Loucy (cell line): Measurements from ENCODE around the gene SLC4A5.

Source experiments
- H2AFZ ChIP-seq: fragments of 200-600 bp; sonication (generic); 2 replicates; pipeline ENCODE4 v1.6.0; 2016; ENCODE audit warnings: antibody characterized with exemption, mild to moderate bottlenecking, low read length, moderate library complexity
- H3F3A ChIP-seq: fragments of 200-600 bp; 2 replicates; pipeline ENCODE4 v1.6.0; 2016; ENCODE audit warnings: antibody characterized with exemption, low read depth, mild to moderate bottlenecking
- H3K27me3 ChIP-seq: fragments of 200-600 bp; sonication (generic); 2 replicates; pipeline ENCODE4 v1.6.1; 2014; ENCODE audit warnings: low read length, mild to moderate bottlenecking; ENCODE audit not compliant: insufficient read depth, poor library complexity, severe bottlenecking
- H3K36me3 ChIP-seq: fragments of 200-600 bp; sonication (generic); 2 replicates; pipeline ENCODE4 v1.6.1; 2016; ENCODE audit warnings: low read length; ENCODE audit not compliant: insufficient read depth
- H3K4me1 ChIP-seq: fragments of 200-600 bp; sonication (generic); 2 replicates; pipeline ENCODE4 v1.5.1; 2014; ENCODE audit warnings: low read length, mild to moderate bottlenecking; ENCODE audit not compliant: insufficient read depth, poor library complexity, severe bottlenecking
- H3K4me2 ChIP-seq: fragments of 200-600 bp; sonication (generic); 2 replicates; pipeline ENCODE4 v1.6.0; 2014; ENCODE audit warnings: antibody characterized with exemption, low read length, low read depth, mild to moderate bottlenecking; ENCODE audit not compliant: poor library complexity, severe bottlenecking
- H3K4me3 ChIP-seq: fragments of 200-600 bp; sonication (generic); 2 replicates; pipeline ENCODE4 v1.5.1; 2014; ENCODE audit warnings: low read length, mild to moderate bottlenecking, mixed read lengths; ENCODE audit not compliant: poor library complexity, severe bottlenecking
- H3K79me2 ChIP-seq: fragments of 200-600 bp; sonication (generic); 2 replicates; pipeline ENCODE4 v1.6.1; 2014; ENCODE audit warnings: low read length; ENCODE audit not compliant: insufficient read depth
- H3K9ac ChIP-seq: fragments of 200-600 bp; sonication (generic); 2 replicates; pipeline ENCODE4 v1.6.0; 2014; ENCODE audit warnings: mild to moderate bottlenecking, low read depth, low read length, moderate library complexity; ENCODE audit not compliant: poor library complexity, severe bottlenecking
- H3K9me2 ChIP-seq: fragments of 200-600 bp; sonication (generic); replicated peaks from 2 replicates; pipeline ENCODE4 v1.6.1; 2016; ENCODE audit warnings: low read depth, low read length, mixed read lengths
- H3K9me3 ChIP-seq: fragments of 200-600 bp; sonication (generic); 2 replicates; pipeline ENCODE4 v1.6.1; 2014; ENCODE audit warnings: mild to moderate bottlenecking, antibody characterized with exemption, low read length, low read depth; ENCODE audit not compliant: insufficient read depth
- H4K20me1 ChIP-seq: fragments of 200-600 bp; sonication (generic); 2 replicates; pipeline ENCODE4 v1.6.0; 2014; ENCODE audit warnings: antibody characterized with exemption, low read length, mild to moderate bottlenecking; ENCODE audit not compliant: insufficient read depth, poor library complexity, severe bottlenecking
- CTCF ChIP-seq: fragments of 200-600 bp; sonication (generic); conservative IDR thresholded peaks from 2 replicates; pipeline ENCODE4 v1.5.1; 2014; ENCODE audit warnings: mild to moderate bottlenecking, antibody characterized with exemption, low read length
- EZH2phosphoT487 ChIP-seq: fragments of 200-600 bp; IDR thresholded peaks from 2 replicates; pipeline ENCODE4 v1.6.1; 2018; ENCODE audit warnings: antibody characterized with exemption, mild to moderate bottlenecking, moderate library complexity, borderline replicate concordance

Gene SLC4A5

GRCh38 chr2:74385396-74385795 is 42.2 kb upstream of the SLC4A5 start:
- Histone ChIP-seq H3K4me3 (no peak overlapping the region), H3K79me2 (peaks cover 53% of the 10 kb centered on the region)

DNA sequence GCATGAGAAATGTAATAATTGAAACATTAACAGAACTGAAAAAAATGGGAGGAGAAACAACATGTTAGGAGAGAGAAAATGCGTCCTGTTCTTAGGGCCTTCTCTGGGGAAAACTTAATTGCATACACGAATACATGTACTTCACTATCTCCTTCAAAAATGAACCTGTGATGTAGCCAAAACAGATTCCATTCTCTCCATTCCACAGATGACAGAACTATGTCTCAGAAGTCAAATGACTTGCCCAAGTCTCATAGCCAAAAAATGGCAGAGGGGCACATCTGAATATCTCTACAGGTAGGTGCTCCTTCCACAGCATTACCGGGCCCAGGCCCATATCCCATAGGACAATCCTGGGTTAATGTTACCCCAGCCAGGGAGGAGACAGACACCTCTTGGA is 40.8 kb upstream of the SLC4A5 start:
- Histone ChIP-seq H3K79me2 (peaks cover 52% of the 10 kb centered on the region; the same call in 1 of the 2 replicates), H3K9ac (no peak overlapping the region)
- TF ChIP-seq CTCF (no peak), EZH2phosphoT487 (no peak)

More at GRCh38 chr2:74385396-74385795, 42.2 kb upstream of the SLC4A5 start:
- peaks cover 16% of the 10 kb centered on the region for H4K20me1 ChIP-seq
- H3K4me1 ChIP-seq: peaks cover 36% of the 10 kb centered on the region
- H3K9me2 ChIP-seq: no peaks in the 10 kb centered on the region
- no peaks in the 10 kb centered on the region for H3F3A ChIP-seq
- H3K36me3 ChIP-seq: no peaks in the 10 kb centered on the region; the same call in 1 of the 2 replicates
- no peak overlapping the region for H3K4me2 ChIP-seq
- no peak overlapping the region for H3K9ac ChIP-seq
- no peaks in the 10 kb centered on the region for H3K27me3 ChIP-seq
- TF ChIP-seq CTCF: no peak
- no peak for TF ChIP-seq EZH2phosphoT487
- H2AFZ ChIP-seq: no peak overlapping the region
- H3K9me3 ChIP-seq: no peaks in the 10 kb centered on the region

GRCh38 chr2:74383254-74383653 is 40.0 kb upstream of the SLC4A5 start:
- H3K79me2 ChIP-seq: peaks cover 51% of the 10 kb centered on the region; the same call in 1 of the 2 replicates
- no peak overlapping the region for H3K9ac ChIP-seq
- no peak overlapping the region for H2AFZ ChIP-seq
- no peaks in the 10 kb centered on the region for H3K27me3 ChIP-seq
- H4K20me1 ChIP-seq: peaks cover 12% of the 10 kb centered on the region
- no peaks in the 10 kb centered on the region; the same call in 1 of the 2 replicates for H3K36me3 ChIP-seq
- H3K4me3 ChIP-seq: no peak overlapping the region
- TF ChIP-seq CTCF (no peak), EZH2phosphoT487 (no peak)
- H3F3A ChIP-seq: no peaks in the 10 kb centered on the region
- peaks cover 36% of the 10 kb centered on the region for H3K4me1 ChIP-seq
- no peaks in the 10 kb centered on the region for H3K9me2 ChIP-seq
- no peaks in the 10 kb centered on the region for H3K9me3 ChIP-seq
- no peak overlapping the region for H3K4me2 ChIP-seq

More for the DNA sequence above, 40.8 kb upstream of the SLC4A5 start:
- Histone ChIP-seq H3F3A (no peaks in the 10 kb centered on the region), H3K9me2 (no peaks in the 10 kb centered on the region), H3K4me2 (no peak overlapping the region), H3K4me1 (peaks cover 35% of the 10 kb centered on the region), H4K20me1 (peaks cover 12% of the 10 kb centered on the region), H3K4me3 (no peak overlapping the region), H3K36me3 (no peaks in the 10 kb centered on the region; the same call in 1 of the 2 replicates), H2AFZ (no peak overlapping the region), H3K27me3 (no peaks in the 10 kb centered on the region), H3K9me3 (no peaks in the 10 kb centered on the region)
